Mucosa of rectum (tissue), 2 donors: ENCODE results near the gene FPGS.
A peak's percentile ranks its signal among the peaks of the same experiment; 100 is the strongest.
"Not testable (repeated sequence)": the region's sequence is repeated elsewhere in the genome, so short reads cannot be mapped to it uniquely, and the experiment has no call there.

ENCODE experiments used
- H3K27ac ChIP-seq, 2 donors: one replicate each; pipeline ENCODE4 v1.7.0; 2013; ENCODE audit warnings: inconsistent platforms in 2 of 2, low read depth in 2 of 2, low read length in 2 of 2
- H3K27me3 ChIP-seq, 2 donors: one replicate each; pipeline ENCODE4 v1.7.0; 2013; ENCODE audit warnings: low read length in 2 of 2; ENCODE audit not compliant: control insufficient read depth in 2 of 2, insufficient read depth in 2 of 2
- H3K36me3 ChIP-seq, 2 donors: one replicate each; pipeline ENCODE4 v1.7.0; 2013; ENCODE audit warnings: low read length in 2 of 2; ENCODE audit not compliant: control insufficient read depth in 2 of 2, insufficient read depth in 2 of 2
- H3K4me1 ChIP-seq, 2 donors: one replicate each; pipeline ENCODE4 v1.7.0; 2013; ENCODE audit warnings: low read length in 2 of 2, mild to moderate bottlenecking in 1 of 2; ENCODE audit not compliant: control insufficient read depth in 2 of 2, insufficient read depth in 2 of 2
- H3K4me3 ChIP-seq, 2 donors: one replicate each; pipeline ENCODE4 v1.7.0; 2013; ENCODE audit warnings: low read length in 2 of 2
- H3K9ac ChIP-seq, 2 donors: one replicate each; pipeline ENCODE4 v1.7.0; 2013; ENCODE audit warnings: low read length in 2 of 2, low read depth in 1 of 2, mild to moderate bottlenecking in 1 of 2
- H3K9me3 ChIP-seq, 2 donors: one replicate each; pipeline ENCODE4 v1.7.0; 2013; ENCODE audit warnings: low read length in 2 of 2; ENCODE audit not compliant: control insufficient read depth in 2 of 2
- donor health status: healthy.
- donor health status: Normal muscosa, but diverticular disease.

The FPGS gene

DNA sequence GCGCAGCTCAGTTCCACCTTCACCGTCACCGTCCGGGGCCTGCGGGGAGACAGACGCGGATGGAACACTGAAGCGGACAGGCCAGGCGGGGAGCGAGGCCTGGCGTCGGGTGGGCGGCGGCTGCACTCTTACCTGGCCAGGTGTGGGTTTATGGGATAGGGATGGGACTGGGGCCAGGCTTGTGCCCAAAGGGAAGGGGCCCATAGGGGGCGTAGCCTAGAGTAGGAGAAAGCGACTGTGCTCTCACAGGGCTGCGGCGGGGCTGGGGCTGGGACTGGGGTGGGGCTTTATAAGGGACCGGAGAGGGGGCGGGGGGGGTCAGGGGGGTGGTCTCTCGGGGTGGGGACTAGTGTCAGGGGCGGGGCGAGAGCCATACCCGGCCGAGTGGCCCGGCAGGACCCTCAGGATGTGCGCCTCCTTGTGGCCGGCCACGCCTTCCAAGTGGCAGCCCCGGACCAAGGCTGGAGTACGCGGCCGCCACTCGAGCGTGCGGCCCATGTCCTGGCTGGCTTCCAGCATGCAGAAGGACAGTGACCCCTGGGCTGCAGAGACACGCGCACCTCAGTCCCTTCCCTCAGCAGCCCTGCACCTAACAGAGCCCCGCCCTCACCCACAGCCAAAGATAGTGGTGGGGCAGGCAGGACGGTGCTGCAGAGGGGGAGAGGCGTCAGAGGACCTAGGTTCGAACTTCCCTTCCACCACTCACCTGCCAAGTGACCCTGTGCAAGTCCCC is 22.8 kb downstream of the FPGS start:
- H3K9me3 ChIP-seq, result no peaks in the 10 kb centered on the region
- peaks cover 4 to 18% of the 10 kb centered on the region in 2 donors for H3K4me1 ChIP-seq
- no peak overlapping the region for H3K9ac ChIP-seq
- no peak overlapping the region for H3K27ac ChIP-seq
- H3K4me3 ChIP-seq, result no peak overlapping the region
- no peaks in the 10 kb centered on the region for H3K27me3 ChIP-seq
- peaks cover 4 to 11% of the 10 kb centered on the region in 2 donors for H3K36me3 ChIP-seq

DNA sequence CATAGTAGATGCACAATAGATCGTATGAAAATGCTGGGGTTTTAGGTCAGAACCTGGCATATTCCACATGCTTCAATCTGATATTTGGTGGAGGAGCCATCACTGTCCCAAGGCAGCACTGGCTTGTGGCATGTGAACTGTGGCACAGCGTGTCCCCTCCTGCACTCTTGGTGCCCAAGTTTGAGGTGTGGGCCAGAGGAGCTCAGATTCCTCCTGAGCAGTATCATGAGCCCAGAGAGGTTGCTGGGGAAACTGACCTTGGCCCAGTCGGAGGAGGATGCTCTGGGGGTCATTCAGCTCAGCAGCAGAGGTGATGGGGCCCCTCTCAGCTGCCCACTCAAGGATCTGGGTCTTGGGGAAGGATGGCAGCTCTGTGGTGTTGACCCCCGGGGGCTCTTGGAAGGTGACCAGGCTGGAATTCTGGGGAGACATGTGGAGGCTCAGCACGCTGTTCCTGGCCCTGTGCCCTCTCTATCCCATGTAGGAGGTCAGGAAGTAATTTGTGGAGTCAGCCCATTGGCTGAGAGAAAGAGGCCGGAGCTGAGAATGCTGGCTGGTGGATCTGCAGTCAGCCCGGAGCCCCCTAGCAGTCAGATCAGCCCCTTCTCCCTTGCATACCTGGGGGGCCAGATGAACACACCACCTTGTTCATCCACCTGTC is 23.7 kb downstream of the FPGS start:
- H3K4me3 ChIP-seq, result no peak overlapping the region
- H3K27ac ChIP-seq, result no peak overlapping the region
- H3K4me1 ChIP-seq, result peaks cover 4 to 18% of the 10 kb centered on the region in 2 donors
- no peak overlapping the region for H3K9ac ChIP-seq
- H3K27me3 ChIP-seq, result no peaks in the 10 kb centered on the region
- H3K9me3 ChIP-seq, result no peaks in the 10 kb centered on the region
- H3K36me3 ChIP-seq, result peaks cover 4 to 11% of the 10 kb centered on the region in 2 donors

DNA sequence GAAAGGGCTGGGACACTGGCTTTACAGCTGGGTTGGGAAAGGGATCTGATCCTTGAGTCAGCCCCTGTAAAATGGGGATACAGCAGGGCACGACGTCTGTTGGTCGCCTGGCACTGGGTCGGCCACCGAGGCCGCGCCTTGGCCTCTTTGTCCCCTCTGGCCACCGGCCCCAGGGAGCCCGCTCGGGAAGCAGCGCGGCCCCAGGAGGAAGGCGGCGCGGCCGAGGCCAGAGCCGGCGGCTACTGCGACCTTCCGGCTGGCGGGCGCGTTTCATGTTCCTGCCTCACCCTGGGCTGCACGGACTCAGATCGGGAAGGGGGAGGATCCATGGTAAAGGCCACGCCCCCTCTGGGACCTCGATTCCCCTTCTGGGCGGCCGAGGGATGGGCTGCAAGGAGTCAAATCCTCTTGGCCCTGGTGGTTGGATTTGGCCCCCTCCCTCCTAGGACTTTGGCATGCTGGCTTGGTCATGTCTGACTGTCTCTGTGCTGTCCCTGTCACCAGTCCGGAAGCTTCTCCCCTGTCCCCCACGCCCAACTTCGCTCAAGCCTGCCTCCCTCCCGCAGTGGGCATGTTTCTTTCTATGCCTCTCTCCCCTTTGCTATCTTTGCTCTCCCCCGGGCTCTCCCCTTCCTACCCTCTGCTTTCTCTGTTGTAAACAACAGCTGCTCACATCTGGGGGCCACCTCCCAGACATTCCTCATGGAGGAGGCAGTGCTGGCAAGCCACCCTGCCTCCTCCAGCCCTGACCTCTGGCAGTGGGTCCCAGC is 25.8 kb downstream of the FPGS start:
- Histone ChIP-seq H3K36me3 (peaks cover 4 to 11% of the 10 kb centered on the region in 2 donors), H3K27me3 (no peaks in the 10 kb centered on the region), H3K4me1 (peaks cover 4 to 18% of the 10 kb centered on the region in 2 donors), H3K4me3 (peak overlapping the region; percentile 53 to 57), H3K9me3 (no peaks in the 10 kb centered on the region), H3K27ac (peak overlapping the region; percentile 53 to 82), H3K9ac (peak overlapping the region in 1 of 2 donors; percentile 59)

DNA sequence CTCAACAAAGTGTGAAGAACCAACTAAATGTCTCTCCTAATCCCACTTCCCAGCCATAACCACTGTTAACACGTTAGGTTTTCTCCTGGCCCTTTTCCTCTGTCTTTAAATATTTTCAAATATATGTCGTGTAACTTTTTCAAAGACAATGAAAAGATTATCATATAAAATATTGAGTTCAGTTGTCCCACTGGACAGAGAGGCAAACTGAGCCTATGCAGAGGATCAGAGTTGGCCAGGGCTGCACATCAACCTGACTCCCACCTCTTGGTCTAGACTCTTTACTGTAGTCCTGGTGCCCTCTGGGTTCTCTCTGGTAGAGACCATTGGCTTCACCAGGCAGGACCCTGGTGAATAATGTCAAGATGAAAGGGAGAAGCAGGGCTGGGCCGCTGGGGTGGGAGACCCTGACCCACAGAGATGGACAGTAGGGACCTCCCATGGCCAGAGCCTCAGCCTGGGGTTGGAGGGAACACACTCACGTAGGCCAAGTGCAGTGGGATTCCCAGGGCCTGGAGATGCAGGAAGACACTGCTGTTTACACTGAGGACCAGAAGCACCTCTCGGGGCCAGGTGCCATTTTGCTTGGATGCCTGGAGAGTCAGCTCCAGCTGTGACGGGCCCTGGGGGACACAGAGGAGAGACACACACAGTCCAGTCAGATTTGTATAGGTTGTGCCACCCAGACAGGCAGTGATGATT is 26.7 kb downstream of the FPGS start:
- Histone ChIP-seq H3K9me3 (no peaks in the 10 kb centered on the region), H3K9ac (no peak overlapping the region), H3K4me3 (no peak overlapping the region), H3K27me3 (no peaks in the 10 kb centered on the region), H3K36me3 (peaks cover 4 to 6% of the 10 kb centered on the region in 2 donors), H3K4me1 (peaks cover 4 to 18% of the 10 kb centered on the region in 2 donors), H3K27ac (peak overlapping the region; percentile 21 to 39)

DNA sequence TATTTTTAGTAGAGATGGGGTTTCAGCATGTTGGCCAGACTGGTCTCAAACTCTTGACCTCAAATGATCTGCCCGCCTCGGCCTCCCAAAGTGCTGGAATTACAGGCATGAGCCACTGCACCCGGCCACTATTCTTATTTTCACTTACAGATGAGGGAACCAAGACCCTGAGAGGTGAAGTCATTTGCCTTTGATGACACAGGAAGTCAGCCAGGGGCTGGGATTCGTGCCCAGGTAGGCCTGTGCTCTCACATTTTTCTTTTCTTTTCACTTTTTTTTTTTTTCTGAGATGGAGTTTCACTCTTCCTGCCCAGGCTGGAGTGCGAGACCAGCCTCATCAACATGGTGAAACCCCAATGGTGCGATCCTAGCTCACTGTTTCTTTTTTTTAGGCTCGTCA is 29.6 kb downstream of the FPGS start:
- no peaks in the 10 kb centered on the region for H3K36me3 ChIP-seq
- H3K9ac ChIP-seq, result no peak overlapping the region
- peaks cover 0 to 2% of the 10 kb centered on the region in 2 donors for H3K27me3 ChIP-seq
- H3K27ac ChIP-seq, result no peak overlapping the region
- no peaks in the 10 kb centered on the region for H3K9me3 ChIP-seq
- H3K4me3 ChIP-seq, result no peak overlapping the region
- H3K4me1 ChIP-seq, result peaks cover 11 to 29% of the 10 kb centered on the region in 2 donors

DNA sequence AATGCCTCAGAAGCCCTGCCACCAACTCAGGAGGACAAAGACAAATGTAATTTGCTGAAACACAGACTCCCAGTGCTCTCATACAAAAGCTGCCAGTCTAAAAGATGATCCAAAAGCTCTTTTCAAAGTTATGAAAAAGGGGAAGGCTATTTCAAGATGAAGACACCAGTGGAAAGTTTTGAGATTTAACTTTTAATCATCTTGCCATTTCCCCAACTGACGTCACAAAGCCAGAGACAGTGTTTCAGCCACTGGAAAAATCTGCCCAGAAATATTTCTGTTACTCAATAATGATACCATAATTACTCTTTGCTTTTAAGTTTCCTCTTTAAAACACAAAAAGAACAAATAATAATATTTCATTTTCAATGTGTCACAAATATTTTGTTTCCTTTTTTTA is 30.9 kb downstream of the FPGS start:
- H3K36me3 ChIP-seq, result no peaks in the 10 kb centered on the region
- no peak overlapping the region for H3K9ac ChIP-seq
- no peaks in the 10 kb centered on the region for H3K9me3 ChIP-seq
- H3K4me3 ChIP-seq, result no peak overlapping the region
- H3K27ac ChIP-seq, result no peak overlapping the region
- H3K27me3 ChIP-seq, result peaks cover 0 to 2% of the 10 kb centered on the region in 2 donors
- H3K4me1 ChIP-seq, result peaks cover 15 to 31% of the 10 kb centered on the region in 2 donors

DNA sequence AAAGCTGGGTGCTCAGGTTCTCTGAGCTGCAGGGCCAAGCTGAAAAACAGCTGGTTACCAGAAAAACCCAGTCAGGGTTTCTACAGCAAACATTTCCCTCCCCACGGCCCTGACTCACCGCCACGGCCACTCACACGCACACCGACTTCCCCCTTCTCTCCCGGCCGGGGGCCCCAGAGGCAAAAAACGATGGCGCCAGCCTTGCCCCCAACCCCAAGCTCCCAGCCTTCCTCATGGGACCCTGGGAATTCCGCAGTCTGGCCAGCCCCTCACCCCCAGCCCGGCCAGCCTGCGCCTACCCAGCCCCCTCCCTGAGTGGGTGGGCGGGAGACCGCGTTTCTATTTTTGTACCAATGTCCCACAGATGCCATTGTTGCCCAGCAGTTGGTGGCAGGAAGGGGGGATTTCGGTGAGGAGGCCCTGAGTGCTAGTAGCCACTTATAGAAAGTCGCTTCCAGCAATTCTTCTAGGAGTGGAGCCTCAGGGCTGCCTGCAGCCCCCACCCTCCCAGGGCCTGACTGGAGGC is 33.4 kb downstream of the FPGS start:
- H3K9me3 ChIP-seq, result no peaks in the 10 kb centered on the region
- H3K4me3 ChIP-seq, result no peak overlapping the region
- H3K4me1 ChIP-seq, result peaks cover 19 to 29% of the 10 kb centered on the region in 2 donors
- H3K36me3 ChIP-seq, result no peaks in the 10 kb centered on the region
- H3K9ac ChIP-seq, result peak overlapping the region; percentile 34 to 35
- H3K27ac ChIP-seq, result peak overlapping the region; percentile 78 to 81
- H3K27me3 ChIP-seq, result peaks cover 2% of the 10 kb centered on the region in 2 donors

DNA sequence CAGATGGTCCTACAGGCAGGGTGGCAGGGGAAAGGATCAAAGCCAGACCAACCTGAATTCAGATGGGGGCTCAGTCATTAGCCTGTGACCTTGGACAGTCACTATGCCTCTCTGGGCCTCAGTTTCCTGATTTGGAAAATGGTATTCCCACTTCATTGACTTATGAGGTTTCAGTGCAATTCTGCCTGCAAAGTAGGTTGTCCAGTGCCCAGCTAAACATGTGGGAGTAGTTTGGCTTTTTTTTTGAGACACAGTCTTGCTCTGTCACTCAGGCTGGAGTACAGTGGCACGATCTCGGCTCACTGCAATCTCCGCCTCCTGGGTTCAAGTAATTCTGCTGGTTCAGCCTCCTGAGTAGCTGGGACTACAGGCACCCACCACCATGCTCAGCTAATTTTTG is 33.9 kb downstream of the FPGS start:
- Histone ChIP-seq H3K4me1 (peaks cover 19 to 29% of the 10 kb centered on the region in 2 donors), H3K27ac (peak overlapping the region; percentile 78 to 81), H3K9ac (peak overlapping the region in 1 of 2 donors; percentile 34)
- H3K36me3 ChIP-seq, H3K4me3 ChIP-seq, H3K27me3 ChIP-seq, H3K9me3 ChIP-seq: not testable (repeated sequence)

DNA sequence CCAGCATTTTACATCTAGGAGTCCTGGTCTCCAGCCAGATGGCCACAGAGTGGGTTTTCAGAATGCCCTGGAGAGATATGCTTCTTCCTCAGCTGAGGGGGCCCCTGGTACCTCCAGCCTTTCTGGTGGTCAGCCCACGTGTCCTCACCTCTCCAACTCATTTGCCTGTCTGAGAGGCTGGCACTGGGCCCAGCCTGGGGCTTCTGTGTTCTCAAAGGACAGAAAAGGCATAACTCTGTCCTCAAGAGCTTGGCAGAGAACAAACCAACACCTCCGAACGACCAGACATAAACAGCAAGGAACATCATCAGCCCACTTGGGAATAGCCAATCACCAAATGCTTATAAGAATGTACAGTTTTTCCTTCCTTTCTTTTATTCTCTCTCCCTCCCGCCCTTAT is 34.7 kb downstream of the FPGS start:
- H3K36me3 ChIP-seq, result no peaks in the 10 kb centered on the region
- H3K4me3 ChIP-seq, result no peak overlapping the region
- H3K4me1 ChIP-seq, result peaks cover 19 to 29% of the 10 kb centered on the region in 2 donors
- H3K27me3 ChIP-seq, result peaks cover 2% of the 10 kb centered on the region in 2 donors
- H3K27ac ChIP-seq, result peak overlapping the region; percentile 56 to 81
- no peak overlapping the region for H3K9ac ChIP-seq
- H3K9me3 ChIP-seq, result no peaks in the 10 kb centered on the region
